ENCODE results near the gene FNDC7.

DNA sequence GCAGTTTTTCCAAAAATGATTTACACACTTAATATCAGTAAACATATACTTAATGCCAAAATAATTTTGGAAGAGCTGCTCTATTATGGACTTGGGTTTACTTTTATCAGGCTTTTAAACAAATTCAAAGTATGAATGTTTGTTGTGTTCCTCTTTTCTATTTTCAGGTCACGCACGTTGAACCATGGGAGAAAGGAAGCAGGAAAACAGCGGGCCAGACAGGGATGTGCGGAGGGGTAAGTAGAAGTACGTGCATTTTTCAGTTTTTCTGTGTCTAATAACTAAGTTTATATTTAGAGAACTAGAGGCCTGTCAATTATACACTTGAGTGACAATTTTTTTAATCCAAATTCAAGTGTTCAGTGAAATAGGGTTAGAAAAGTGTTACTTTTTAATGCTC is 17.2 kb upstream of the FNDC7 start:
- TF ChIP-seq, protein P1, sequence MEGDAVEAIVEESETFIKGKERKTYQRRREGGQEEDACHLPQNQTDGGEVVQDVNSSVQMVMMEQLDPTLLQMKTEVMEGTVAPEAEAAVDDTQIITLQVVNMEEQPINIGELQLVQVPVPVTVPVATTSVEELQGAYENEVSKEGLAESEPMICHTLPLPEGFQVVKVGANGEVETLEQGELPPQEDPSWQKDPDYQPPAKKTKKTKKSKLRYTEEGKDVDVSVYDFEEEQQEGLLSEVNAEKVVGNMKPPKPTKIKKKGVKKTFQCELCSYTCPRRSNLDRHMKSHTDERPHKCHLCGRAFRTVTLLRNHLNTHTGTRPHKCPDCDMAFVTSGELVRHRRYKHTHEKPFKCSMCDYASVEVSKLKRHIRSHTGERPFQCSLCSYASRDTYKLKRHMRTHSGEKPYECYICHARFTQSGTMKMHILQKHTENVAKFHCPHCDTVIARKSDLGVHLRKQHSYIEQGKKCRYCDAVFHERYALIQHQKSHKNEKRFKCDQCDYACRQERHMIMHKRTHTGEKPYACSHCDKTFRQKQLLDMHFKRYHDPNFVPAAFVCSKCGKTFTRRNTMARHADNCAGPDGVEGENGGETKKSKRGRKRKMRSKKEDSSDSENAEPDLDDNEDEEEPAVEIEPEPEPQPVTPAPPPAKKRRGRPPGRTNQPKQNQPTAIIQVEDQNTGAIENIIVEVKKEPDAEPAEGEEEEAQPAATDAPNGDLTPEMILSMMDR (IDR thresholded peaks at IDR 0.05 in 4 of 5, conservative IDR thresholded peaks at IDR 0.05 in 1 of 5) = no peak
- TF ChIP-seq POLR2A (IDR thresholded peaks at IDR 0.05) = no peak
